H9 (cell line): ENCODE data around the gene GJB2. TPM values are rescaled to one million over a fixed set of nuclear protein-coding genes. Genes with fewer than 3 reads are reported as not detected.

Experiments used
- DNase-seq: peaks from one replicate; pipeline ENCODE4 v3.0.0-alpha.2; 2017
- H2AFZ ChIP-seq: one replicate; pipeline ENCODE4 v1.6.1; 2013; ENCODE audit warnings: mild to moderate bottlenecking, low read length, control low read depth, moderate library complexity
- H2AK5ac ChIP-seq: 2 replicates; pipeline ENCODE4 v1.6.1; 2013; ENCODE audit warnings: low read length, control low read depth, mixed read lengths; ENCODE audit not compliant: insufficient read length
- H2BK120ac ChIP-seq: one replicate; pipeline ENCODE4 v1.6.1; 2013; ENCODE audit warnings: low read depth, mild to moderate bottlenecking, low read length, control low read depth, inconsistent platforms; ENCODE audit not compliant: poor library complexity, severe bottlenecking
- H2BK12ac ChIP-seq: 2 replicates; pipeline ENCODE4 v1.6.1; 2013; ENCODE audit warnings: low read length, control low read depth, mixed read lengths, low read depth; ENCODE audit not compliant: insufficient read length
- H2BK15ac ChIP-seq: 2 replicates; pipeline ENCODE4 v1.6.1; 2013; ENCODE audit warnings: low read depth, low read length, control low read depth
- H2BK20ac ChIP-seq: one replicate; pipeline ENCODE4 v1.6.1; 2013; ENCODE audit warnings: low read depth, mild to moderate bottlenecking, low read length, control low read depth, inconsistent platforms; ENCODE audit not compliant: poor library complexity, severe bottlenecking
- H2BK5ac ChIP-seq: 2 replicates; pipeline ENCODE4 v1.6.1; 2013; ENCODE audit warnings: low read length, control low read depth, mixed read lengths; ENCODE audit not compliant: insufficient read length
- H3K14ac ChIP-seq: 2 replicates; pipeline ENCODE4 v1.6.1; 2013; ENCODE audit warnings: low read length, control low read depth; ENCODE audit not compliant: insufficient read depth
- H3K18ac ChIP-seq: 2 replicates; pipeline ENCODE4 v1.6.1; 2013; ENCODE audit warnings: low read depth, mild to moderate bottlenecking, mixed read lengths, low read length, control low read depth; ENCODE audit not compliant: insufficient read length
- H3K23ac ChIP-seq: 2 replicates; pipeline ENCODE4 v1.6.1; 2013; ENCODE audit warnings: low read length, control low read depth, mixed read lengths, low read depth; ENCODE audit not compliant: insufficient read length
- H3K23me2 ChIP-seq: 2 replicates; pipeline ENCODE4 v1.6.1; 2013; ENCODE audit warnings: low read depth, mild to moderate bottlenecking, mixed read lengths, low read length, control low read depth; ENCODE audit not compliant: insufficient read length, poor library complexity, severe bottlenecking
- H3K27ac ChIP-seq: 2 replicates; pipeline ENCODE4 v1.5.1; 2013; ENCODE audit warnings: low read length, control low read depth, mixed read lengths, low read depth; ENCODE audit not compliant: insufficient read length
- H3K27me3 ChIP-seq: 2 replicates; pipeline ENCODE4 v1.6.1; 2013; ENCODE audit warnings: low read length, control low read depth, inconsistent platforms; ENCODE audit not compliant: insufficient read depth
- H3K4ac ChIP-seq: 2 replicates; pipeline ENCODE4 v1.6.1; 2013; ENCODE audit warnings: low read depth, mild to moderate bottlenecking, control low read depth, inconsistent platforms, low read length, moderate library complexity
- H3K4me1 ChIP-seq: 2 replicates; pipeline ENCODE4 v1.6.1; 2013; ENCODE audit warnings: low read length, control low read depth, inconsistent platforms; ENCODE audit not compliant: insufficient read depth
- H3K4me2 ChIP-seq: 2 replicates; pipeline ENCODE4 v1.6.1; 2013; ENCODE audit warnings: low read length, control low read depth, mixed read lengths; ENCODE audit not compliant: insufficient read length, insufficient read depth
- H3K56ac ChIP-seq: 2 replicates; pipeline ENCODE4 v1.6.1; 2013; ENCODE audit warnings: low read depth, mild to moderate bottlenecking, mixed read lengths, low read length, control low read depth; ENCODE audit not compliant: insufficient read length
- H3K79me1 ChIP-seq: 2 replicates; pipeline ENCODE4 v1.6.1; 2013; ENCODE audit warnings: low read depth, mild to moderate bottlenecking, moderate library complexity, low read length, control low read depth, inconsistent platforms; ENCODE audit not compliant: insufficient read depth, poor library complexity, severe bottlenecking
- H3K79me2 ChIP-seq: 2 replicates; pipeline ENCODE4 v1.6.1; 2013; ENCODE audit warnings: low read length, control low read depth, inconsistent platforms; ENCODE audit not compliant: insufficient read depth
- H3K9ac ChIP-seq: 2 replicates; pipeline ENCODE4 v1.6.1; 2013; ENCODE audit warnings: low read length, control low read depth, mixed read lengths; ENCODE audit not compliant: insufficient read length; ENCODE audit errors: extremely low read depth
- H3K9me3 ChIP-seq: one replicate; pipeline ENCODE4 v1.6.1; 2013; ENCODE audit warnings: low read depth, low read length, inconsistent platforms; ENCODE audit not compliant: control insufficient read depth
- H3T11ph ChIP-seq: one replicate; pipeline ENCODE4 v1.6.1; 2013; ENCODE audit warnings: mild to moderate bottlenecking, low read length, control low read depth, inconsistent platforms
- H4K20me1 ChIP-seq: one replicate; pipeline ENCODE4 v1.6.1; 2013; ENCODE audit not compliant: control insufficient read depth, insufficient read length, insufficient read depth
- H4K5ac ChIP-seq: 2 replicates; pipeline ENCODE4 v1.6.1; 2013; ENCODE audit warnings: low read depth, mild to moderate bottlenecking, mixed read lengths, low read length, control low read depth; ENCODE audit not compliant: insufficient read length
- H4K8ac ChIP-seq: replicated peaks from 2 replicates; pipeline ENCODE4 v1.6.1; 2013; ENCODE audit warnings: low read length, control low read depth, mixed read lengths, low read depth; ENCODE audit not compliant: insufficient read length
- H4K91ac ChIP-seq: 2 replicates; pipeline ENCODE4 v1.6.1; 2013; ENCODE audit warnings: low read depth, mild to moderate bottlenecking, moderate library complexity, mixed read lengths, low read length, control low read depth; ENCODE audit not compliant: insufficient read length
- H3K27ac Mint-ChIP-seq, 3 experiments: 2 replicates in 2 of 3; 3 replicates in 1 of 3; pipeline ENCODE4 v1.8.0; 2020 to 2021; ENCODE audit warnings: mixed read lengths in 3 of 3, mild to moderate bottlenecking in 1 of 3, moderate library complexity in 1 of 3
- H3K27me3 Mint-ChIP-seq: 2 replicates; pipeline ENCODE4 v1.8.0; 2021; ENCODE audit warnings: low read depth, mild to moderate bottlenecking, moderate library complexity, mixed read lengths
- H3K36me3 Mint-ChIP-seq, 3 experiments: 2 replicates in 2 of 3; 3 replicates in 1 of 3; pipeline ENCODE4 v1.8.0; 2020 to 2021; ENCODE audit warnings: low read depth in 3 of 3, mixed read lengths in 3 of 3; ENCODE audit not compliant: insufficient read depth in 1 of 3
- H3K4me1 Mint-ChIP-seq, 2 experiments: 2 replicates each; pipeline ENCODE4 v1.8.0; 2020; ENCODE audit warnings: mixed read lengths in 2 of 2
- H3K4me3 Mint-ChIP-seq, 2 experiments: 2 replicates in 1 of 2; 3 replicates in 1 of 2; pipeline ENCODE4 v1.8.0; 2020 to 2021; ENCODE audit warnings: mild to moderate bottlenecking in 2 of 2, mixed read lengths in 2 of 2, moderate library complexity in 1 of 2
- H3K9me3 Mint-ChIP-seq, 2 experiments: 2 replicates in 1 of 2; 3 replicates in 1 of 2; pipeline ENCODE4 v1.8.0; 2020; ENCODE audit warnings: mild to moderate bottlenecking in 2 of 2, mixed read lengths in 2 of 2, moderate library complexity in 1 of 2
- WGBS: extraction: QIAGEN DNeasy Blood & Tissue Kit; methylation state at CpG from one replicate; pipeline ENCODE4 v1.1.7; 2013; ENCODE audit warnings: missing lambda C conversion rate, low lambda C conversion rate, mixed read lengths; ENCODE audit not compliant: insufficient read length; ENCODE audit errors: extremely low coverage; 5-methylcytosine and 5-hydroxymethylcytosine counted together
- total RNA-seq: library from RNA; stranded (reverse); gene quantifications from 2 replicates; pipeline ENCODE4 v1.2.1, GENCODE V29; 2021
- TF ChIP-seq, protein P1 (sequence below): fragments of 200-600 bp; sonication (generic); conservative IDR thresholded peaks from 3 replicates; pipeline ENCODE4 v1.8.0; 2021; ENCODE audit warnings: antibody characterized with exemption, mild to moderate bottlenecking

GJB2 gene
- total RNA-seq, 1 experiment from 2014 or later = 0.28 TPM

GRCh38 chr13:20206698-20207235, 14.0 kb upstream of the GJB2 start:
- H3T11ph ChIP-seq = no peak overlapping the region
- peaks cover 6% of the 10 kb centered on the region for H4K20me1 ChIP-seq
- H2BK120ac ChIP-seq = no peak overlapping the region
- Mint-ChIP-seq H3K4me1 (no peaks in the 10 kb centered on the region; a peak in 1 of 4 replicates), H3K27ac (no peak overlapping the region; a peak in 1 of 7 replicates), H3K4me3 (no peak overlapping the region), H3K27me3 (peaks cover 3% of the 10 kb centered on the region), H3K9me3 (peaks cover 0 to 7% of the 10 kb centered on the region in 2 experiments; a peak in 4 of 5 replicates), H3K36me3 (peaks cover under 1 to 2% (median 1%) of the 10 kb centered on the region in 3 experiments; a peak in 3 of 7 replicates)
- no CpG with 5 or more reads among the region's 16 CpGs for WGBS
- H2BK12ac ChIP-seq = no peak overlapping the region
- no peak overlapping the region for H3K4me2 ChIP-seq
- no peak overlapping the region for H3K18ac ChIP-seq
- H3K9ac ChIP-seq = no peak overlapping the region
- no peak overlapping the region for H2BK15ac ChIP-seq
- no peak overlapping the region for H2BK5ac ChIP-seq
- H2AK5ac ChIP-seq = no peak overlapping the region
- TF ChIP-seq, protein P1, sequence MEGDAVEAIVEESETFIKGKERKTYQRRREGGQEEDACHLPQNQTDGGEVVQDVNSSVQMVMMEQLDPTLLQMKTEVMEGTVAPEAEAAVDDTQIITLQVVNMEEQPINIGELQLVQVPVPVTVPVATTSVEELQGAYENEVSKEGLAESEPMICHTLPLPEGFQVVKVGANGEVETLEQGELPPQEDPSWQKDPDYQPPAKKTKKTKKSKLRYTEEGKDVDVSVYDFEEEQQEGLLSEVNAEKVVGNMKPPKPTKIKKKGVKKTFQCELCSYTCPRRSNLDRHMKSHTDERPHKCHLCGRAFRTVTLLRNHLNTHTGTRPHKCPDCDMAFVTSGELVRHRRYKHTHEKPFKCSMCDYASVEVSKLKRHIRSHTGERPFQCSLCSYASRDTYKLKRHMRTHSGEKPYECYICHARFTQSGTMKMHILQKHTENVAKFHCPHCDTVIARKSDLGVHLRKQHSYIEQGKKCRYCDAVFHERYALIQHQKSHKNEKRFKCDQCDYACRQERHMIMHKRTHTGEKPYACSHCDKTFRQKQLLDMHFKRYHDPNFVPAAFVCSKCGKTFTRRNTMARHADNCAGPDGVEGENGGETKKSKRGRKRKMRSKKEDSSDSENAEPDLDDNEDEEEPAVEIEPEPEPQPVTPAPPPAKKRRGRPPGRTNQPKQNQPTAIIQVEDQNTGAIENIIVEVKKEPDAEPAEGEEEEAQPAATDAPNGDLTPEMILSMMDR = no peak
- no peaks in the 10 kb centered on the region for H3K4me1 ChIP-seq
- no peak overlapping the region for H3K56ac ChIP-seq
- H3K27ac ChIP-seq = no peak overlapping the region
- no peak overlapping the region for H4K91ac ChIP-seq
- H4K5ac ChIP-seq = no peak overlapping the region
- no peaks in the 10 kb centered on the region for H3K79me1 ChIP-seq
- H4K8ac ChIP-seq = no peak overlapping the region
- no peaks in the 10 kb centered on the region for H3K79me2 ChIP-seq
- H2BK20ac ChIP-seq = no peak overlapping the region
- H3K4ac ChIP-seq = no peak overlapping the region
- no peak overlapping the region for H2AFZ ChIP-seq
- no peaks in the 10 kb centered on the region for H3K23me2 ChIP-seq
- no peak for DNase-seq
- no peak overlapping the region for H3K14ac ChIP-seq
- no peaks in the 10 kb centered on the region for H3K27me3 ChIP-seq
- no peaks in the 10 kb centered on the region for H3K9me3 ChIP-seq
- no peak overlapping the region for H3K23ac ChIP-seq
